ENCODE results near the gene RAB19. TPM values are rescaled to one million over a fixed set of nuclear protein-coding genes. Genes with fewer than 3 reads are reported as not detected.

Gene RAB19
- total RNA-seq, 1 experiment from 2014 or later: not detected

- Histone ChIP-seq H3K9me3 (no peaks in the 10 kb centered on the region), H3K36me3 (no peaks in the 10 kb centered on the region), H3K27me3 (no peaks in the 10 kb centered on the region), H3K4me3 (no peak overlapping the region)
- DNase-seq: no peak
Measured at GRCh38 chr7:140476698-140477261, 72.9 kb downstream of the RAB19 start.

Other genes with a start within 250 kb of the RAB19 start
- 0.39 and 0.46 TPM in 2 replicates for gene KDM7A, start 227.1 kb upstream of the RAB19 start, total RNA-seq (2014; rRNA removed; shearing (Covaris generic); ENCODE audit: low replicate concordance)
- gene SLC37A3, start 5.5 kb upstream of the RAB19 start, total RNA-seq (2014; rRNA removed; shearing (Covaris generic); ENCODE audit: low replicate concordance): 14.7 and 32.2 TPM in 2 replicates
- 29.7 and 45.8 TPM in 2 replicates for gene MKRN1, start 75.4 kb downstream of the RAB19 start, total RNA-seq (2014; rRNA removed; shearing (Covaris generic); ENCODE audit: low replicate concordance)
- gene DENND2A, start 236.8 kb downstream of the RAB19 start, total RNA-seq (2014; rRNA removed; shearing (Covaris generic); ENCODE audit: low replicate concordance): 25.4 and 32.4 TPM in 2 replicates